Activated naive CD4-positive, alpha-beta T cell treated with anti-CD3 and anti-CD28 coated beads for 36 hours (primary cell): ENCODE data around the gene PCDH9. TPM values are rescaled to one million over a fixed set of nuclear protein-coding genes. Genes with fewer than 3 reads are reported as not detected.

Experiments used
- CTCF ChIA-PET: fragments of 350-600 bp; sonication (Branson Sonifier 250); formaldehyde crosslinking; loops from one replicate; lab custom pipeline; 2021; ENCODE audit warnings: antibody characterized with exemption; lab: Charles Lee
- DNase-seq: peaks from one replicate; pipeline ENCODE4 v3.0.0-alpha.2; 2020
- H3K27ac Mint-ChIP-seq: one replicate; pipeline ENCODE4 v1.8.0; 2021; ENCODE audit warnings: mild to moderate bottlenecking, mixed read lengths
- H3K27me3 Mint-ChIP-seq: one replicate; pipeline ENCODE4 v1.8.0; 2021; ENCODE audit warnings: low read depth, mixed read lengths
- H3K36me3 Mint-ChIP-seq: one replicate; pipeline ENCODE4 v1.8.0; 2021; ENCODE audit warnings: low read depth, mixed read lengths
- H3K4me1 Mint-ChIP-seq: one replicate; pipeline ENCODE4 v1.8.0; 2021; ENCODE audit warnings: low read depth, mixed read lengths
- H3K4me3 Mint-ChIP-seq: one replicate; pipeline ENCODE4 v1.8.0; 2021; ENCODE audit warnings: mild to moderate bottlenecking, moderate library complexity, mixed read lengths
- H3K9me3 Mint-ChIP-seq: one replicate; pipeline ENCODE4 v1.8.0; 2021; ENCODE audit warnings: mixed read lengths
- intact Hi-C: fragments of 100-400 bp; cut with micrococcal nuclease; formaldehyde crosslinking; loops from one replicate; pipeline ENCODE4 v1.15.1; 2023
- total RNA-seq, 2 experiments: library from RNA; stranded (reverse); gene quantifications; one replicate each; pipeline ENCODE4 v1.2.3, GENCODE V29; 2021

The PCDH9 gene
- total RNA-seq, 2 experiments from 2014 or later: 0.10 to 0.15 TPM

- CTCF ChIA-PET: no interaction called here
- H3K27ac Mint-ChIP-seq: no peak overlapping the region
- H3K9me3 Mint-ChIP-seq: no peaks in the 10 kb centered on the region
- H3K27me3 Mint-ChIP-seq: no peaks in the 10 kb centered on the region
- H3K36me3 Mint-ChIP-seq: no peaks in the 10 kb centered on the region
- no peak overlapping the region for H3K4me3 Mint-ChIP-seq
- intact Hi-C loops: no loop called here
- DNase-seq: no peak
- no peaks in the 10 kb centered on the region for H3K4me1 Mint-ChIP-seq
Measured at GRCh38 chr13:66958611-66959010, 271.5 kb downstream of the PCDH9 start.

- intact Hi-C loops: no loop called here
- no peak for DNase-seq
- no peak overlapping the region for H3K4me3 Mint-ChIP-seq
- no peaks in the 10 kb centered on the region for H3K4me1 Mint-ChIP-seq
- H3K27me3 Mint-ChIP-seq: no peaks in the 10 kb centered on the region
- H3K36me3 Mint-ChIP-seq: no peaks in the 10 kb centered on the region
- CTCF ChIA-PET: no interaction called here
- no peak overlapping the region for H3K27ac Mint-ChIP-seq
- H3K9me3 Mint-ChIP-seq: no peaks in the 10 kb centered on the region
Measured at GRCh38 chr13:66952507-66952906, 277.6 kb downstream of the PCDH9 start.

GRCh38 chr13:66951426-66951825, 278.7 kb downstream of the PCDH9 start:
- Mint-ChIP-seq H3K27ac (no peak overlapping the region), H3K9me3 (no peaks in the 10 kb centered on the region), H3K4me3 (no peak overlapping the region), H3K27me3 (no peaks in the 10 kb centered on the region), H3K4me1 (no peaks in the 10 kb centered on the region), H3K36me3 (no peaks in the 10 kb centered on the region)
- CTCF ChIA-PET: no interaction called here
- no peak for DNase-seq
- intact Hi-C loops: no loop called here

- Mint-ChIP-seq H3K9me3 (no peaks in the 10 kb centered on the region), H3K4me1 (no peaks in the 10 kb centered on the region), H3K4me3 (no peak overlapping the region), H3K27me3 (no peaks in the 10 kb centered on the region), H3K36me3 (no peaks in the 10 kb centered on the region), H3K27ac (no peak overlapping the region)
- intact Hi-C loops: no loop called here
- CTCF ChIA-PET: no interaction called here
- no peak for DNase-seq
Measured at GRCh38 chr13:66950666-66951065, 279.5 kb downstream of the PCDH9 start.

- Mint-ChIP-seq H3K4me3 (no peak overlapping the region), H3K4me1 (no peaks in the 10 kb centered on the region), H3K27ac (no peak overlapping the region), H3K36me3 (no peaks in the 10 kb centered on the region), H3K9me3 (peaks cover 3% of the 10 kb centered on the region), H3K27me3 (no peaks in the 10 kb centered on the region)
- intact Hi-C loops: no loop called here
- DNase-seq: no peak
- CTCF ChIA-PET: no interaction called here
Measured at GRCh38 chr13:66948910-66949309, 281.2 kb downstream of the PCDH9 start.

- no peaks in the 10 kb centered on the region for H3K36me3 Mint-ChIP-seq
- H3K27ac Mint-ChIP-seq: no peak overlapping the region
- peaks cover 3% of the 10 kb centered on the region for H3K9me3 Mint-ChIP-seq
- H3K27me3 Mint-ChIP-seq: no peaks in the 10 kb centered on the region
- no peak for DNase-seq
- intact Hi-C loops: no loop called here
- CTCF ChIA-PET: no interaction called here
- H3K4me3 Mint-ChIP-seq: no peak overlapping the region
- no peaks in the 10 kb centered on the region for H3K4me1 Mint-ChIP-seq
Measured at GRCh38 chr13:66943530-66943929, 286.6 kb downstream of the PCDH9 start.

- H3K27me3 Mint-ChIP-seq: no peaks in the 10 kb centered on the region
- intact Hi-C loops: no loop called here
- no peak overlapping the region for H3K27ac Mint-ChIP-seq
Measured at GRCh38 chr13:66940113-66940512, 290.0 kb downstream of the PCDH9 start.

GRCh38 chr13:66937423-66937822, 292.7 kb downstream of the PCDH9 start:
- Mint-ChIP-seq H3K4me1 (no peaks in the 10 kb centered on the region), H3K36me3 (no peaks in the 10 kb centered on the region), H3K4me3 (no peak overlapping the region), H3K27ac (no peak overlapping the region), H3K9me3 (no peaks in the 10 kb centered on the region), H3K27me3 (no peaks in the 10 kb centered on the region)
- DNase-seq: no peak
- intact Hi-C loops: no loop called here
- CTCF ChIA-PET: no interaction called here

More at GRCh38 chr13:66940113-66940512, 290.0 kb downstream of the PCDH9 start:
- Mint-ChIP-seq H3K36me3 (no peaks in the 10 kb centered on the region), H3K4me3 (no peak overlapping the region), H3K9me3 (peaks cover 1% of the 10 kb centered on the region), H3K4me1 (no peaks in the 10 kb centered on the region)
- DNase-seq: no peak
- CTCF ChIA-PET: no interaction called here

- intact Hi-C loops: no loop called here
- H3K27me3 Mint-ChIP-seq: no peaks in the 10 kb centered on the region
Measured at GRCh38 chr13:66933994-66934393, 296.1 kb downstream of the PCDH9 start.

GRCh38 chr13:66933527-66933926, 296.6 kb downstream of the PCDH9 start:
- no peak for DNase-seq
- Mint-ChIP-seq H3K27me3 (no peaks in the 10 kb centered on the region), H3K9me3 (no peaks in the 10 kb centered on the region), H3K4me1 (no peaks in the 10 kb centered on the region), H3K27ac (no peak overlapping the region), H3K4me3 (no peak overlapping the region), H3K36me3 (no peaks in the 10 kb centered on the region)
- intact Hi-C loops: no loop called here
- CTCF ChIA-PET: no interaction called here

More at GRCh38 chr13:66933994-66934393, 296.1 kb downstream of the PCDH9 start:
- CTCF ChIA-PET: no interaction called here
- no peaks in the 10 kb centered on the region for H3K36me3 Mint-ChIP-seq
- no peak for DNase-seq
- no peak overlapping the region for H3K27ac Mint-ChIP-seq
- H3K9me3 Mint-ChIP-seq: no peaks in the 10 kb centered on the region
- H3K4me3 Mint-ChIP-seq: no peak overlapping the region
- no peaks in the 10 kb centered on the region for H3K4me1 Mint-ChIP-seq

GRCh38 chr13:66927562-66927961, 302.6 kb downstream of the PCDH9 start:
- CTCF ChIA-PET: no interaction called here
- intact Hi-C loops: no loop called here
- no peaks in the 10 kb centered on the region for H3K36me3 Mint-ChIP-seq
- no peaks in the 10 kb centered on the region for H3K27me3 Mint-ChIP-seq
- no peaks in the 10 kb centered on the region for H3K4me1 Mint-ChIP-seq
- no peak overlapping the region for H3K4me3 Mint-ChIP-seq
- H3K27ac Mint-ChIP-seq: no peak overlapping the region
- H3K9me3 Mint-ChIP-seq: no peaks in the 10 kb centered on the region
- no peak for DNase-seq

- intact Hi-C loops: no loop called here
- no peak overlapping the region for H3K27ac Mint-ChIP-seq
- CTCF ChIA-PET: no interaction called here
- H3K4me3 Mint-ChIP-seq: no peak overlapping the region
- H3K4me1 Mint-ChIP-seq: no peaks in the 10 kb centered on the region
- no peaks in the 10 kb centered on the region for H3K27me3 Mint-ChIP-seq
- H3K36me3 Mint-ChIP-seq: no peaks in the 10 kb centered on the region
- no peaks in the 10 kb centered on the region for H3K9me3 Mint-ChIP-seq
- no peak for DNase-seq
Measured at GRCh38 chr13:66926851-66927524, 303.1 kb downstream of the PCDH9 start.

GRCh38 chr13:66926200-66926850, 303.8 kb downstream of the PCDH9 start:
- H3K9me3 Mint-ChIP-seq: no peaks in the 10 kb centered on the region
- no peaks in the 10 kb centered on the region for H3K4me1 Mint-ChIP-seq
- no peak for DNase-seq
- H3K36me3 Mint-ChIP-seq: no peaks in the 10 kb centered on the region
- CTCF ChIA-PET: no interaction called here
- H3K27ac Mint-ChIP-seq: no peak overlapping the region
- H3K27me3 Mint-ChIP-seq: no peaks in the 10 kb centered on the region
- intact Hi-C loops: no loop called here
- H3K4me3 Mint-ChIP-seq: no peak overlapping the region
